Panc1 (cell line): ENCODE data around the gene CIROP. TPM values are rescaled to one million over a fixed set of nuclear protein-coding genes. Genes with fewer than 3 reads are reported as not detected.
A peak's percentile ranks its signal among the peaks of the same experiment; 100 is the strongest.

Experiments used
- ATAC-seq: fragments of 200-7000 bp; cut with Tn5 transposase; 2 replicates; pipeline ENCODE4 v1.9.1; 2020; ENCODE audit warnings: mild to moderate bottlenecking, moderate library complexity
- BruUV-seq: library from RNA; stranded (reverse); fragments of 400-500 nt; replicated peaks from 2 replicates; lab custom pipeline; 2021; lab: Mats Ljungman, UMichigan
- CTCF ChIA-PET: fragments of 300-600 bp; sonication (Branson Sonifier 250); formaldehyde crosslinking; loops from one replicate; lab custom pipeline; 2022; ENCODE audit warnings: antibody characterized with exemption; lab: Charles Lee
- POLR2A ChIA-PET: fragments of 300-600 bp; sonication (Branson Sonifier 250); formaldehyde crosslinking; loops from one replicate; lab custom pipeline; 2022; ENCODE audit warnings: antibody characterized with exemption; lab: Charles Lee
- DNase-seq: peaks from one replicate; pipeline ENCODE4 v3.0.0-alpha.2; 2010; ENCODE audit warnings: low read depth, low spot score
- H3K27ac ChIP-seq: 2 replicates; pipeline ENCODE4 v1.5.1; 2011; ENCODE audit warnings: mild to moderate bottlenecking, low read length, inconsistent platforms
- H3K27me3 ChIP-seq: fragments of 200-500 bp; sonication (Bioruptor generic); 2 replicates; pipeline ENCODE4 v1.6.0; 2014; ENCODE audit warnings: low read length, inconsistent platforms; ENCODE audit not compliant: control insufficient read depth, insufficient read depth
- H3K36me3 ChIP-seq: fragments of 200-500 bp; sonication (Bioruptor generic); 2 replicates; pipeline ENCODE4 v1.5.1; 2014; ENCODE audit warnings: inconsistent platforms, mild to moderate bottlenecking, low read length, moderate library complexity; ENCODE audit not compliant: control insufficient read depth, insufficient read depth
- H3K4me1 ChIP-seq: 2 replicates; pipeline ENCODE4 v1.5.1; 2011; ENCODE audit warnings: inconsistent platforms, mild to moderate bottlenecking, low read length, moderate library complexity; ENCODE audit not compliant: control insufficient read depth, insufficient read depth
- H3K4me3 ChIP-seq, 2 experiments: 2 replicates each; pipeline ENCODE4 v1.5.1; 2011 to 2012; ENCODE audit warnings: low read depth in 2 of 2, low read length in 2 of 2, mild to moderate bottlenecking in 2 of 2, inconsistent platforms in 1 of 2, moderate library complexity in 1 of 2
- H3K9me3 ChIP-seq: fragments of 200-500 bp; sonication (Bioruptor generic); 2 replicates; pipeline ENCODE4 v1.5.1; 2014; ENCODE audit warnings: low read depth, mild to moderate bottlenecking, inconsistent platforms, low read length, moderate library complexity; ENCODE audit not compliant: control insufficient read depth, insufficient read depth
- POLR2AphosphoS5 ChIP-seq: IDR thresholded peaks from 2 replicates; pipeline ENCODE4 v1.6.1; 2012; ENCODE audit warnings: mild to moderate bottlenecking, low read depth, low read length, moderate library complexity
- SIN3A ChIP-seq: IDR thresholded peaks from 2 replicates; pipeline ENCODE4 v1.6.1; 2012; ENCODE audit warnings: low read depth, mild to moderate bottlenecking, low read length, moderate library complexity, borderline replicate concordance; ENCODE audit not compliant: insufficient read depth
- TCF7L2 ChIP-seq: IDR thresholded peaks from 2 replicates; pipeline ENCODE4 v1.6.1; 2011; ENCODE audit warnings: mild to moderate bottlenecking, low read depth, low read length, inconsistent platforms
- in situ Hi-C: cut with HindIII; loops from 2 replicates; pipeline ENCODE4 v1.10.0; 2016; ENCODE audit warnings: low sequenced_read_pairs, low pct_unique_long_range_greater_than_20kb
- intact Hi-C: fragments of 100-400 bp; cut with micrococcal nuclease; formaldehyde crosslinking; loops from one replicate; pipeline ENCODE4 v1.10.0; 2022; ENCODE audit not compliant: unreplicated experiment
- total RNA-seq: library from RNA; stranded (reverse); gene quantifications from one replicate; pipeline ENCODE4 v1.2.1, GENCODE V29; 2021; ENCODE audit not compliant: unreplicated experiment
- TF ChIP-seq, protein P1 (sequence below): fragments of 450-650 bp; IDR thresholded peaks from 2 replicates; pipeline ENCODE4 v1.5.1; 2017; ENCODE audit warnings: mild to moderate bottlenecking
- TF ChIP-seq, protein P2 (sequence below), 2 experiments: IDR thresholded peaks; 2 replicates each; pipeline ENCODE4 v1.6.1; 2011 to 2012; ENCODE audit warnings: low read depth in 2 of 2, control low read depth in 1 of 2, low read length in 1 of 2, mild to moderate bottlenecking in 1 of 2, moderate library complexity in 1 of 2; ENCODE audit not compliant: insufficient read depth in 1 of 2

Gene CIROP
- total RNA-seq, 1 experiment from 2014 or later = not detected

DNA sequence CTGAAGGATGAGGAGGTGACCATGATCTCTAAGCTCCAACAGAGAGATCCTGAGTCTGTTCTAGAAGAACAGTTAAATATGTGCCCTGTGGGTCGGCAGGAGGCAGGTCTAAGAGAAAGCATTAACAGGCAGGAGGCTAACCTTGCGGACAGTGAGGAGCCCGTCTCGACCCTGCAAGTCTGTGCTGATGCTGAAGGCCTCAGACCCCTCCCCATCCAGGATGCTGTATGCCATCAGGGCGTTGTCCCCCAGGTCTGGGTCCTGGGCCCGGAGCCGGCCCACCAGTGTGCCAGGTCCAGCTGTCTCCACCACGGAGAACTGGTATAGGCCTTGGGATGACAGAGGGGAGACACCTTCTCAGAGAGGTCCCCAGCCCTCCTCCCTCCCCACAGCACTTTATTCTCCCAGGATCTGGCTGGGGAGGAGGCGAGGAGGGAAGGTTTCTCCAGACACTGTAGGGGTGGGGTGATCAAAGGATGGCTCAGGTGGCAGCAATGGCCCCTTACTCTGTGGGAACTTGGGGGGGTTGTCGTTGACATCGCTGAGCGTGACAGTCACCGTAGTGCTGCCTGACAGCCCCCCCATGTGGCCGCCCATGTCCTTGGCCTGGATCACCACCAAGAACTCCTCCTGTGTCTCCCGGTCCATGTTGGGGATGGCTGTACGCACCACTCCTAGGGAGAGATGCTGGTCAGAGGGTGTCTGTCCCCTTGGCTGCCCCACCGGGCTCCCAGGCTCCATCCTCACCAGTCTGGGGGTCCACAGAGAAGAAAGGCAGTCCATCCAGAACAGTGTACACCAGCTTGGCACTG is 50.6 kb downstream of the CIROP start:
- H3K4me3 ChIP-seq = no peak overlapping the region
- H3K27ac ChIP-seq = no peak overlapping the region
- H3K4me1 ChIP-seq = peaks cover 3% of the 10 kb centered on the region
- intact Hi-C loops (no loop called here), in situ Hi-C loops (no loop called here)
- H3K36me3 ChIP-seq = no peaks in the 10 kb centered on the region
- no peaks in the 10 kb centered on the region for H3K27me3 ChIP-seq
- ATAC-seq (no peak), DNase-seq (no peak)
- CTCF ChIA-PET = interaction anchor here (1.0 to 2.6 kb wide), 2 partner anchors 68 kb away, joined by 3 to 12 read pairs; no protein-coding TSS in a partner anchor
- BruUV-seq = no TSS peak
- no peaks in the 10 kb centered on the region for H3K9me3 ChIP-seq
- POLR2A ChIA-PET = no interaction called here
- TF ChIP-seq, protein P1, sequence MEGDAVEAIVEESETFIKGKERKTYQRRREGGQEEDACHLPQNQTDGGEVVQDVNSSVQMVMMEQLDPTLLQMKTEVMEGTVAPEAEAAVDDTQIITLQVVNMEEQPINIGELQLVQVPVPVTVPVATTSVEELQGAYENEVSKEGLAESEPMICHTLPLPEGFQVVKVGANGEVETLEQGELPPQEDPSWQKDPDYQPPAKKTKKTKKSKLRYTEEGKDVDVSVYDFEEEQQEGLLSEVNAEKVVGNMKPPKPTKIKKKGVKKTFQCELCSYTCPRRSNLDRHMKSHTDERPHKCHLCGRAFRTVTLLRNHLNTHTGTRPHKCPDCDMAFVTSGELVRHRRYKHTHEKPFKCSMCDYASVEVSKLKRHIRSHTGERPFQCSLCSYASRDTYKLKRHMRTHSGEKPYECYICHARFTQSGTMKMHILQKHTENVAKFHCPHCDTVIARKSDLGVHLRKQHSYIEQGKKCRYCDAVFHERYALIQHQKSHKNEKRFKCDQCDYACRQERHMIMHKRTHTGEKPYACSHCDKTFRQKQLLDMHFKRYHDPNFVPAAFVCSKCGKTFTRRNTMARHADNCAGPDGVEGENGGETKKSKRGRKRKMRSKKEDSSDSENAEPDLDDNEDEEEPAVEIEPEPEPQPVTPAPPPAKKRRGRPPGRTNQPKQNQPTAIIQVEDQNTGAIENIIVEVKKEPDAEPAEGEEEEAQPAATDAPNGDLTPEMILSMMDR = peak; percentile 46
- TF ChIP-seq POLR2AphosphoS5 = no peak

DNA sequence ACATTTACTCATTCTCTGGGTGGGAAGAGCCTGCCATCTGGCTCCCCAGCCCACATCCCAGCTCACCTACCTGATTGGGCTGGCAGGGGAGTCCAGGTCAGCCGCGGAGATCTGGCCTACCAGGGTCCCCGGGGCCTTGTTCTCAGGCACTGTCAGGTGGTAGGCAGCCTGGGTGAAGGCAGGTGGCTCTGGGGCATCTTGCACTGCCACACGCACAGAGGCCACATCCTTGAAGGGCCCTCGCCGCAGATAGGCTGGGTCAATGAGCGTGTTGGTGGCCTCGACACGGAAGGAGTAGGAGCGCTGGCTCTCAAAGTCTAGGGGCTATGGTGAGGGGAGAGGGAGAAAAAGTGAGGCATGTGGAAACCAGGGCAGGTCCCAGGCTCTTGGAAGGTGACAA is 51.4 kb downstream of the CIROP start:
- no peak overlapping the region for H3K4me3 ChIP-seq
- DNase-seq (no peak), ATAC-seq (no peak)
- no peak overlapping the region for H3K27ac ChIP-seq
- intact Hi-C loops = no loop called here
- H3K4me1 ChIP-seq = peaks cover 3% of the 10 kb centered on the region
- in situ Hi-C loops = no loop called here
- ChIA-PET CTCF (interaction anchor here (1.0 kb wide), 1 partner anchor 67 kb away, joined by 3 read pairs; no protein-coding TSS in a partner anchor), POLR2A (no interaction called here)
- no peaks in the 10 kb centered on the region for H3K9me3 ChIP-seq
- TF ChIP-seq, protein P1 = no peak
- TF ChIP-seq SIN3A (no peak), TCF7L2 (no peak), POLR2AphosphoS5 (no peak)
- TF ChIP-seq, protein P2, sequence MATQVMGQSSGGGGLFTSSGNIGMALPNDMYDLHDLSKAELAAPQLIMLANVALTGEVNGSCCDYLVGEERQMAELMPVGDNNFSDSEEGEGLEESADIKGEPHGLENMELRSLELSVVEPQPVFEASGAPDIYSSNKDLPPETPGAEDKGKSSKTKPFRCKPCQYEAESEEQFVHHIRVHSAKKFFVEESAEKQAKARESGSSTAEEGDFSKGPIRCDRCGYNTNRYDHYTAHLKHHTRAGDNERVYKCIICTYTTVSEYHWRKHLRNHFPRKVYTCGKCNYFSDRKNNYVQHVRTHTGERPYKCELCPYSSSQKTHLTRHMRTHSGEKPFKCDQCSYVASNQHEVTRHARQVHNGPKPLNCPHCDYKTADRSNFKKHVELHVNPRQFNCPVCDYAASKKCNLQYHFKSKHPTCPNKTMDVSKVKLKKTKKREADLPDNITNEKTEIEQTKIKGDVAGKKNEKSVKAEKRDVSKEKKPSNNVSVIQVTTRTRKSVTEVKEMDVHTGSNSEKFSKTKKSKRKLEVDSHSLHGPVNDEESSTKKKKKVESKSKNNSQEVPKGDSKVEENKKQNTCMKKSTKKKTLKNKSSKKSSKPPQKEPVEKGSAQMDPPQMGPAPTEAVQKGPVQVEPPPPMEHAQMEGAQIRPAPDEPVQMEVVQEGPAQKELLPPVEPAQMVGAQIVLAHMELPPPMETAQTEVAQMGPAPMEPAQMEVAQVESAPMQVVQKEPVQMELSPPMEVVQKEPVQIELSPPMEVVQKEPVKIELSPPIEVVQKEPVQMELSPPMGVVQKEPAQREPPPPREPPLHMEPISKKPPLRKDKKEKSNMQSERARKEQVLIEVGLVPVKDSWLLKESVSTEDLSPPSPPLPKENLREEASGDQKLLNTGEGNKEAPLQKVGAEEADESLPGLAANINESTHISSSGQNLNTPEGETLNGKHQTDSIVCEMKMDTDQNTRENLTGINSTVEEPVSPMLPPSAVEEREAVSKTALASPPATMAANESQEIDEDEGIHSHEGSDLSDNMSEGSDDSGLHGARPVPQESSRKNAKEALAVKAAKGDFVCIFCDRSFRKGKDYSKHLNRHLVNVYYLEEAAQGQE (IDR thresholded peaks at IDR 0.05; ENCODE audit: insufficient read depth in 1 of 2, low read depth in 2 of 2, low read length in 1 of 2) = no peak
- no TSS peak for BruUV-seq
- H3K36me3 ChIP-seq = no peaks in the 10 kb centered on the region
- no peaks in the 10 kb centered on the region for H3K27me3 ChIP-seq
